Astrocyte of the cerebellum (primary cell): ENCODE data around the gene FAM174C.

ENCODE experiments used
- DNase-seq: peaks from one replicate; pipeline ENCODE4 v3.0.0-alpha.2; 2011; ENCODE audit warnings: low read depth
- H3K4me3 ChIP-seq: 2 replicates; pipeline ENCODE4 v1.5.1; 2011; ENCODE audit warnings: mild to moderate bottlenecking, low read depth, low read length, moderate library complexity
- CTCF ChIP-seq: IDR thresholded peaks from 2 replicates; pipeline ENCODE4 v1.5.1; 2012; ENCODE audit warnings: low read length, low read depth, moderate library complexity, mild to moderate bottlenecking; ENCODE audit errors: missing control alignments
- in situ Hi-C: cut with HindIII; loops from 2 replicates; pipeline ENCODE4 v1.10.0; 2017; ENCODE audit warnings: low sequenced_read_pairs

FAM174C gene

GRCh38 chr19:1268226-1269064 is 6.9 kb upstream of the FAM174C start:
- no peak for TF ChIP-seq CTCF
- H3K4me3 ChIP-seq, result peak overlapping the region; percentile 63
- no peak for DNase-seq
- in situ Hi-C loops, result no loop called here

- H3K4me3 ChIP-seq, result peak within 1 kb of the TSS; percentile 63
- in situ Hi-C loops, result no loop called here
- peak; percentile 96 for DNase-seq
- no peak for TF ChIP-seq CTCF
These were observed 6.3 kb upstream of the FAM174C start, which contains the start of gene CIRBP for GRCh38 chr19:1269065-1269477. TSS of gene CIRBP (plus strand) at chr19:1269332. CDS start at chr19:1270934, 1,602 bp downstream.

GRCh38 chr19:1269478-1270212 is 5.7 kb upstream of the FAM174C start:
- H3K4me3 ChIP-seq, result peak overlapping the region; percentile 63
- in situ Hi-C loops, result no loop called here
- no peak for TF ChIP-seq CTCF
- peak; percentile 59 for DNase-seq

GRCh38 chr19:1270213-1270853 is 5.0 kb upstream of the FAM174C start:
- in situ Hi-C loops, result no loop called here
- DNase-seq, result no peak
- no peak for TF ChIP-seq CTCF

GRCh38 chr19:1270854-1271527 is 4.3 kb upstream of the FAM174C start:
- in situ Hi-C loops, result no loop called here
- no peak for DNase-seq
- H3K4me3 ChIP-seq, result peak overlapping the region; percentile 63
- no peak for TF ChIP-seq CTCF

More at GRCh38 chr19:1270213-1270853, 5.0 kb upstream of the FAM174C start:
- peak overlapping the region; percentile 63 for H3K4me3 ChIP-seq
